Sciatic nerve (tissue), 1 donor: ENCODE measurements around the gene LRRIQ3. TPM values are rescaled to one million over a fixed set of nuclear protein-coding genes. Genes with fewer than 3 reads are reported as not detected.

Source experiments
- total RNA-seq: library from RNA; stranded (reverse); fragmentation: NEBNext Ultra II Directional; extraction: Animal tissue kit (Norgen Biotek cat#: 25700); gene quantifications from one replicate; pipeline ENCODE4 v1.2.1, GENCODE V29; 2021
- donor health status: DM: no; HTN: no; CAD: no.

The LRRIQ3 gene
- total RNA-seq, 1 donor from 2014 or later: 0.49 TPM

Other genes starting within 250 kb of the LRRIQ3 start
- 23.1 TPM for gene FPGT, start 66 bp upstream of the LRRIQ3 start, total RNA-seq
- gene TNNI3K, start 37.2 kb upstream of the LRRIQ3 start, total RNA-seq: 9.6 TPM